CD4-positive, alpha-beta memory T cell (primary cell): ENCODE results near the gene DACH1. TPM values are rescaled to one million over a fixed set of nuclear protein-coding genes. Genes with fewer than 3 reads are reported as not detected.

ENCODE experiments used
- CTCF ChIA-PET: fragments of 350-600 bp; sonication (Branson Sonifier 250); formaldehyde crosslinking; loops from one replicate; lab custom pipeline; 2021; ENCODE audit warnings: inconsistent platforms; ENCODE audit not compliant: partially characterized antibody; lab: Charles Lee
- POLR2A ChIA-PET: fragments of 350-600 bp; sonication (Branson Sonifier 250); formaldehyde crosslinking; loops from one replicate; lab custom pipeline; 2021; ENCODE audit not compliant: partially characterized antibody; lab: Charles Lee
- DNase-seq, 5 donors: peaks; one replicate each; pipeline versions ENCODE4 v3.0.0 to v3.0.0-alpha.2; 2020 to 2022; ENCODE audit warnings: mixed read lengths in 1 of 5
- H3K27ac ChIP-seq: one replicate; pipeline ENCODE4 v1.7.0; 2013; ENCODE audit warnings: low read depth, low read length
- H3K27me3 ChIP-seq: 2 replicates; pipeline ENCODE4 v1.7.0; 2013; ENCODE audit warnings: mild to moderate bottlenecking, low read length, moderate library complexity; ENCODE audit not compliant: insufficient read depth
- H3K36me3 ChIP-seq: 2 replicates; pipeline ENCODE4 v1.7.0; 2013; ENCODE audit warnings: mild to moderate bottlenecking, low read length, moderate library complexity; ENCODE audit not compliant: insufficient read depth
- H3K4me1 ChIP-seq: 2 replicates; pipeline ENCODE4 v1.7.0; 2013; ENCODE audit warnings: mild to moderate bottlenecking, low read length, moderate library complexity; ENCODE audit not compliant: insufficient read depth
- H3K4me3 ChIP-seq, 2 donors: one replicate each; pipeline ENCODE4 v1.7.0; 2013; ENCODE audit warnings: low read length in 2 of 2, mild to moderate bottlenecking in 1 of 2
- H3K9me3 ChIP-seq, 2 donors: one replicate each; pipeline ENCODE4 v1.7.0; 2013; ENCODE audit warnings: low read length in 2 of 2, control low read depth in 1 of 2; ENCODE audit not compliant: control insufficient read depth in 1 of 2
- H3K27ac Mint-ChIP-seq, 7 donors: one replicate each; pipeline ENCODE4 v1.8.0; 2020 to 2021; ENCODE audit warnings: mixed read lengths in 7 of 7, mild to moderate bottlenecking in 6 of 7, inconsistent platforms in 3 of 7, moderate library complexity in 3 of 7
- H3K27me3 Mint-ChIP-seq, 2 donors: one replicate each; pipeline ENCODE4 v1.8.0; 2020 to 2021; ENCODE audit warnings: mixed read lengths in 2 of 2
- H3K36me3 Mint-ChIP-seq, 2 donors: one replicate each; pipeline ENCODE4 v1.8.0; 2020 to 2021; ENCODE audit warnings: mixed read lengths in 2 of 2, inconsistent platforms in 1 of 2, mild to moderate bottlenecking in 1 of 2
- H3K4me1 Mint-ChIP-seq, 4 donors: one replicate each; pipeline ENCODE4 v1.8.0; 2020 to 2021; ENCODE audit warnings: mixed read lengths in 4 of 4, mild to moderate bottlenecking in 1 of 4
- H3K4me3 Mint-ChIP-seq, 8 donors: one replicate each; pipeline ENCODE4 v1.8.0; 2020 to 2021; ENCODE audit warnings: mixed read lengths in 8 of 8, mild to moderate bottlenecking in 7 of 8, moderate library complexity in 6 of 8, inconsistent platforms in 3 of 8
- H3K9me3 Mint-ChIP-seq, 8 donors: one replicate each; pipeline ENCODE4 v1.8.0; 2020 to 2021; ENCODE audit warnings: mixed read lengths in 8 of 8, mild to moderate bottlenecking in 5 of 8, inconsistent platforms in 3 of 8, moderate library complexity in 1 of 8
- intact Hi-C: fragments of 100-400 bp; cut with micrococcal nuclease; formaldehyde crosslinking; loops from one replicate; pipeline ENCODE4 v1.15.1; 2023
- polyA plus RNA-seq, 2 donors: library from polyadenylated mRNA; unstranded; fragments of 300-500 nt; fragmentation: Illumina TruSeq; gene quantifications; one replicate each; pipeline ENCODE4 v1.2.3, GENCODE V29; 2021
- total RNA-seq, 2 experiments: library from RNA; stranded (reverse); gene quantifications; one replicate each; pipeline ENCODE4 v1.2.3, GENCODE V29; 2021

The DACH1 gene
- total and polyA plus RNA-seq, 4 experiments from 2014 or later: not detected

DNA sequence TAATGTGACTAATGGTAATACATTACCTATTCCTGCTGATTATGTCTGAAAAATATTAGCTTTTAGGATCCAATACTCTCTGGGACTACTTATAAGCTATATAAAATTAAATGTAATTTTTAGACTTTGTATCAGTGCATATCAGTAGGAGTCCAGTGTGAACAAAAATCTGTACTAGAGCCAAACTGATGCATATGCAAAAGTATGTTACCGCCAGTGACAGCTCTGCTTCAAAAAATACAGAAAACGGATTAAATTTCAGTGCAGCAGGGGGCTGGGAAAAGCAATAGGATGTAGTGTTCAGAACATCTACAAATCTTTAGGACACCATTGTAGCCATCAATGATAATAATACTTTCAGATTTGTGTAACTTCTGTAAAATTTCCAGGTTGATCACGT lies 385.5 kb downstream of the DACH1 start:
- intact Hi-C loops: no loop called here
- ChIA-PET POLR2A (no interaction called here), CTCF (no interaction called here)
- H3K9me3 ChIP-seq: no peaks in the 10 kb centered on the region
- no peaks in the 10 kb centered on the region for H3K27me3 ChIP-seq
- H3K4me3 Mint-ChIP-seq: no peak overlapping the region
- no peaks in the 10 kb centered on the region for H3K27me3 Mint-ChIP-seq
- no peaks in the 10 kb centered on the region for H3K4me1 ChIP-seq
- H3K4me1 Mint-ChIP-seq: no peaks in the 10 kb centered on the region
- no peak for DNase-seq
- H3K27ac ChIP-seq: no peak overlapping the region
- H3K27ac Mint-ChIP-seq: no peak overlapping the region
- H3K36me3 ChIP-seq: no peaks in the 10 kb centered on the region
- H3K36me3 Mint-ChIP-seq: no peaks in the 10 kb centered on the region
- peaks cover 0 to 4% (median under 1%) of the 10 kb centered on the region in 8 donors for H3K9me3 Mint-ChIP-seq
- H3K4me3 ChIP-seq: no peak overlapping the region

DNA sequence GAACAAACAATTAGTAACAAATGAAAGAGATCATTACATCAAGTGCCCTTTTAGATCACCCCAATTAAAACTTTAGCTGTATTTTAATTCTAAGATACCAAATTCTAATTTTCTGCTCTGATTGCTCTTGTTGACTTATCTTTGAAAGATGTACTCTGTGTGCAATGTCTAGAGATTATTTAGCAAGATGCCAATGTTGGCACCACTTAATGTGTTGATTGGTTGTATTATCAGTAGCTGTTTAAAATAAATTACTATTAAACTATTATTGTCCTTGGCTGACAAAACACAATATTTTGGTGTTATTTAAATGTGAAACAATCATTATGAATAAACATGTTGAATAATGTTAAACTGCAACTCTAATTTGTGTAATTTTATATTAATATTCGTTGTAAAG lies 386.0 kb downstream of the DACH1 start:
- Histone ChIP-seq H3K9me3 (no peaks in the 10 kb centered on the region), H3K4me3 (no peak overlapping the region), H3K4me1 (no peaks in the 10 kb centered on the region), H3K27ac (no peak overlapping the region), H3K27me3 (no peaks in the 10 kb centered on the region), H3K36me3 (no peaks in the 10 kb centered on the region)
- intact Hi-C loops: no loop called here
- no peaks in the 10 kb centered on the region for H3K4me1 Mint-ChIP-seq
- no peaks in the 10 kb centered on the region for H3K36me3 Mint-ChIP-seq
- ChIA-PET CTCF (no interaction called here), POLR2A (no interaction called here)
- no peak for DNase-seq
- H3K27me3 Mint-ChIP-seq: no peaks in the 10 kb centered on the region
- H3K4me3 Mint-ChIP-seq: no peak overlapping the region
- H3K9me3 Mint-ChIP-seq: peaks cover 0 to 4% (median under 1%) of the 10 kb centered on the region in 8 donors
- peak overlapping the region in 1 of 7 donors; percentile 52 for H3K27ac Mint-ChIP-seq

DNA sequence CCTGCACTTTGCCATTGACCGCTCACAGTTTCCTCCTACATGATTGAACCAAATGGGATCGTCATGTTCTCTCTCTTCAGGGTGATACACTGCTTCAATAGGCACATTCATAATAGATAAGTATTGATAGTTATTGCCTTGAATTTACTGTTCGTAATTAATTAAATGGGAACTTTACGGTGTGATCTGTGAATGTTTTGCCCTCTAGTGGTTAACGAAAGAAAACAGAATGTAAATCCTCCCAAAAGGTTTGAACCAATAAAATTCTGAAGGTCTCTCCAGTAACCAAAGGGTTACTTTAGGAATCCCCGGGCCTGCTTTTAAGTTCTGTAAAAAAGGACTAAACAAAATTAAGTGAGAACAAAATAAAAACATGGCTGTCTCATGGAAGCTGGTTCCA lies 389.3 kb downstream of the DACH1 start:
- Histone ChIP-seq H3K4me3 (no peak overlapping the region), H3K27me3 (no peaks in the 10 kb centered on the region), H3K36me3 (no peaks in the 10 kb centered on the region), H3K9me3 (no peaks in the 10 kb centered on the region), H3K27ac (no peak overlapping the region), H3K4me1 (no peaks in the 10 kb centered on the region)
- peaks cover 0 to 4% (median 0%) of the 10 kb centered on the region in 8 donors for H3K9me3 Mint-ChIP-seq
- CTCF ChIA-PET: no interaction called here
- H3K27ac Mint-ChIP-seq: no peak overlapping the region
- H3K27me3 Mint-ChIP-seq: no peaks in the 10 kb centered on the region
- no peak for DNase-seq
- H3K4me3 Mint-ChIP-seq: no peak overlapping the region
- intact Hi-C loops: no loop called here
- POLR2A ChIA-PET: no interaction called here
- no peaks in the 10 kb centered on the region for H3K4me1 Mint-ChIP-seq
- no peaks in the 10 kb centered on the region for H3K36me3 Mint-ChIP-seq

DNA sequence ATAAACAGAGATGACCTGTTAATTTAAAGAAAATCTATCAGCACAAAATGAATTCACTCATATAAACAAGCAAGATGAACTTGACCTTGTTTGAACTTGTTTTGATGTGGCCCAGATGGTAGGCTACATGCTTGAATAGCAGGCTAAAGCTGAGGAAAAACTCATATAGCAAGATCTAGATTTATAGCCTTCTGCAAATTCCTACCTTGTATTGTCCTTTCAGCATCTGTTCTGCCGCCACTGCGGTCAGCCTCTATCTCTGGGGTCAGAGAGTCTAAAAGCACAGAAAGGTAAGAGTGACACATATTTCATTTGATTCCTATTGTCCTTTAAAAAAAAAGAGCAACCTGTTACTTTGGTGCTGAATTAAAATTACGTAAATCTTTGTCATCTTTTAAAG lies 392.1 kb downstream of the DACH1 start:
- Histone ChIP-seq H3K36me3 (no peaks in the 10 kb centered on the region), H3K27ac (no peak overlapping the region), H3K9me3 (no peaks in the 10 kb centered on the region), H3K27me3 (no peaks in the 10 kb centered on the region), H3K4me3 (no peak overlapping the region), H3K4me1 (no peaks in the 10 kb centered on the region)
- ChIA-PET CTCF (no interaction called here), POLR2A (no interaction called here)
- Mint-ChIP-seq H3K27me3 (no peaks in the 10 kb centered on the region), H3K4me3 (no peak overlapping the region), H3K4me1 (no peaks in the 10 kb centered on the region), H3K36me3 (no peaks in the 10 kb centered on the region), H3K27ac (no peak overlapping the region), H3K9me3 (peaks cover 0 to 3% (median 0%) of the 10 kb centered on the region in 8 donors)
- DNase-seq: no peak
- intact Hi-C loops: no loop called here

DNA sequence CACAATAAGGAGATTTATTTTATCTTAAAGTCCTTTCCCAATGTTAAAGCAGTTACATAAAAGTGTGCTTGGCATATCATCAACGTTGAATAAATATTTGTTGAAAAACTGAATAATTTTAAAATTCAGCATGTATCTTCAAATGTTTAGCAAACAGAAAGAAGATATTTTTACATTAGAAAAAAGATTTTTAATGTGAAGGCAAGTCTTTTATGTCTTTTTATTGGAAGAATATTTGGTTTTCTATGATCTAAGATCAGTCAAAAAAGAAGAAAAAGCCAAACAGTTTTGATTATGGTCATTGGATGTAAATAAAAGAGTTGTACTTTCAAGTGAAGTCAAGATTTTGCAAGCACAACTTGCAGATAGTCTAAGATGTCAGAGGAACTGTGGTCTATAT lies 397.4 kb downstream of the DACH1 start:
- intact Hi-C loops: no loop called here
- ChIA-PET POLR2A (no interaction called here), CTCF (no interaction called here)
- no peaks in the 10 kb centered on the region for H3K4me1 ChIP-seq
- Mint-ChIP-seq H3K27ac (no peak overlapping the region), H3K4me3 (no peak overlapping the region), H3K4me1 (no peaks in the 10 kb centered on the region), H3K9me3 (peaks cover 0 to 3% (median 0%) of the 10 kb centered on the region in 8 donors), H3K27me3 (no peaks in the 10 kb centered on the region), H3K36me3 (no peaks in the 10 kb centered on the region)
- no peak overlapping the region for H3K4me3 ChIP-seq
- no peaks in the 10 kb centered on the region for H3K36me3 ChIP-seq
- no peaks in the 10 kb centered on the region for H3K27me3 ChIP-seq
- H3K9me3 ChIP-seq: no peaks in the 10 kb centered on the region
- no peak for DNase-seq
- no peak overlapping the region for H3K27ac ChIP-seq

DNA sequence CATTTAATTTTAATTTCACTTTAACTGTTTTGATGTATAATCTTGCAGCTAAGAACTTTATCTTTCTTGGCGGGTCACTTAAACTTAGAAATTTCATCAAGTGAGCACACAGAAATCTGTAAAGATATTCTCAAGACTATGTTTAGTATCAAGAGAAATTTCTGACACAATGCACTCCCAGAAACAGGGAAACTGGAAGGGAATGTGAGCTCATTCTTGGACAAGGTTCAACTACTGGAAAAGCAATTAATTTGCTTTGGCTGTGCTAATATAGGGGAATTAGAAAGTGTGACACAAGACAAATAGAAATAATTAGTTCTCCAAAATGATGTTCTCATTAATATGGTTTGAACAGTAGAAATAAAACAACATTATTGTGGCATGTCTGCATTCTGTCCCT lies 402.3 kb downstream of the DACH1 start:
- H3K4me1 Mint-ChIP-seq: no peaks in the 10 kb centered on the region
- no peaks in the 10 kb centered on the region for H3K36me3 ChIP-seq
- H3K4me3 Mint-ChIP-seq: no peak overlapping the region
- no peaks in the 10 kb centered on the region for H3K36me3 Mint-ChIP-seq
- H3K4me3 ChIP-seq: no peak overlapping the region
- intact Hi-C loops: no loop called here
- no peak for DNase-seq
- no peaks in the 10 kb centered on the region for H3K27me3 Mint-ChIP-seq
- ChIA-PET CTCF (no interaction called here), POLR2A (no interaction called here)
- H3K27ac ChIP-seq: no peak overlapping the region
- no peaks in the 10 kb centered on the region for H3K4me1 ChIP-seq
- H3K27me3 ChIP-seq: no peaks in the 10 kb centered on the region
- H3K9me3 ChIP-seq: no peaks in the 10 kb centered on the region
- no peak overlapping the region for H3K27ac Mint-ChIP-seq
- no peaks in the 10 kb centered on the region for H3K9me3 Mint-ChIP-seq

DNA sequence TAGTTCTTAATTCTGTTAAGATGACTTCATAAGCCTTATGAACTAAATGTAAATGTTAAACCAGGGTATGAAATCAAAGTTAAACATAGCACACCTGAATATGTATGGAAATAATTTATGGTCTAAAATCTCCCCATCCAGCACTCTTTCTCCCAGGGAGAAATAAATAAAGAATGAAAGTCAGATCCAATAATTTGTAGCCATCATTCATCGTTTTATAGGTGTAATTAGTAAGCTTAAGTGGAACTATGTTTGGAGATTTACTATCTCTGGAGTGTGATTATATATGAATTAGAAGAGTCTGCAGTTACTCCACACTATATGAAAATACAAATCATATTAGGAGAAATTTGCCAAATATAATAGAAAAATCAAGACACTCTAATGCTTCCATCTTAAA lies 405.1 kb downstream of the DACH1 start:
- Mint-ChIP-seq H3K27me3 (no peaks in the 10 kb centered on the region), H3K27ac (no peak overlapping the region), H3K36me3 (no peaks in the 10 kb centered on the region), H3K4me3 (no peak overlapping the region), H3K4me1 (no peaks in the 10 kb centered on the region), H3K9me3 (no peaks in the 10 kb centered on the region)
- Histone ChIP-seq H3K4me1 (no peaks in the 10 kb centered on the region), H3K4me3 (no peak overlapping the region), H3K27ac (no peak overlapping the region), H3K36me3 (no peaks in the 10 kb centered on the region), H3K27me3 (no peaks in the 10 kb centered on the region), H3K9me3 (no peaks in the 10 kb centered on the region)
- ChIA-PET POLR2A (no interaction called here), CTCF (no interaction called here)
- intact Hi-C loops: no loop called here
- DNase-seq: no peak

DNA sequence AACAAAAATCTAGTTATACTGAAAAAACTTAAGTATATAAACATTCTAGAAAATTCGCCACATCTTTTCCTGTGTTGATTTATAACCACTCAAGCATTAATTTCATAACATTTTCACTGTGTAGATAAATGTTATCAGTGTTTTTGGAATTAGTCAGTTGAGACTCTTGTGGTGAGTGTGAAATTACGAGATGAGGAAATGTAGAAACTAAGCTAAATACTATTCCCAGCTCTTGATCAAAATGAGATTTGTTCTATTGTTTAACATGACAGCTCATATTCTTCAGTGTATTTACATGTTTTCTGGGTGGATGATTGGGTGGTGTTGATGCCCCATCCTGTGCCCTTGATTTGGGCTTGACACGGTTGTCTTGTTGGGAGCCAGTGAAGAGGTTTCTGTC lies 406.8 kb downstream of the DACH1 start:
- intact Hi-C loops: no loop called here
- no peaks in the 10 kb centered on the region for H3K36me3 ChIP-seq
- no peaks in the 10 kb centered on the region for H3K9me3 ChIP-seq
- CTCF ChIA-PET: no interaction called here
- no peak overlapping the region for H3K27ac ChIP-seq
- peaks cover 0 to 2% (median 0%) of the 10 kb centered on the region in 8 donors for H3K9me3 Mint-ChIP-seq
- no peaks in the 10 kb centered on the region for H3K36me3 Mint-ChIP-seq
- no peaks in the 10 kb centered on the region for H3K27me3 ChIP-seq
- no peaks in the 10 kb centered on the region for H3K4me1 ChIP-seq
- no peaks in the 10 kb centered on the region for H3K27me3 Mint-ChIP-seq
- DNase-seq: no peak
- H3K4me3 Mint-ChIP-seq: no peak overlapping the region
- H3K4me3 ChIP-seq: no peak overlapping the region
- H3K27ac Mint-ChIP-seq: no peak overlapping the region
- no peaks in the 10 kb centered on the region for H3K4me1 Mint-ChIP-seq
- POLR2A ChIA-PET: no interaction called here
